Measurements from ENCODE around the gene PCLAF.

GRCh38 chr15:64398575-64398974 lies 17.3 kb upstream of the PCLAF start:
- TF ChIP-seq, protein P1, sequence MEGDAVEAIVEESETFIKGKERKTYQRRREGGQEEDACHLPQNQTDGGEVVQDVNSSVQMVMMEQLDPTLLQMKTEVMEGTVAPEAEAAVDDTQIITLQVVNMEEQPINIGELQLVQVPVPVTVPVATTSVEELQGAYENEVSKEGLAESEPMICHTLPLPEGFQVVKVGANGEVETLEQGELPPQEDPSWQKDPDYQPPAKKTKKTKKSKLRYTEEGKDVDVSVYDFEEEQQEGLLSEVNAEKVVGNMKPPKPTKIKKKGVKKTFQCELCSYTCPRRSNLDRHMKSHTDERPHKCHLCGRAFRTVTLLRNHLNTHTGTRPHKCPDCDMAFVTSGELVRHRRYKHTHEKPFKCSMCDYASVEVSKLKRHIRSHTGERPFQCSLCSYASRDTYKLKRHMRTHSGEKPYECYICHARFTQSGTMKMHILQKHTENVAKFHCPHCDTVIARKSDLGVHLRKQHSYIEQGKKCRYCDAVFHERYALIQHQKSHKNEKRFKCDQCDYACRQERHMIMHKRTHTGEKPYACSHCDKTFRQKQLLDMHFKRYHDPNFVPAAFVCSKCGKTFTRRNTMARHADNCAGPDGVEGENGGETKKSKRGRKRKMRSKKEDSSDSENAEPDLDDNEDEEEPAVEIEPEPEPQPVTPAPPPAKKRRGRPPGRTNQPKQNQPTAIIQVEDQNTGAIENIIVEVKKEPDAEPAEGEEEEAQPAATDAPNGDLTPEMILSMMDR (IDR thresholded peaks at IDR 0.05; ENCODE audit: low read depth, low read length, missing input control), result no peak
- no peak for TF ChIP-seq JUND (IDR thresholded peaks at IDR 0.05)
- TF ChIP-seq ATF3 (IDR thresholded peaks at IDR 0.05), result no peak
- TF ChIP-seq, protein P2, sequence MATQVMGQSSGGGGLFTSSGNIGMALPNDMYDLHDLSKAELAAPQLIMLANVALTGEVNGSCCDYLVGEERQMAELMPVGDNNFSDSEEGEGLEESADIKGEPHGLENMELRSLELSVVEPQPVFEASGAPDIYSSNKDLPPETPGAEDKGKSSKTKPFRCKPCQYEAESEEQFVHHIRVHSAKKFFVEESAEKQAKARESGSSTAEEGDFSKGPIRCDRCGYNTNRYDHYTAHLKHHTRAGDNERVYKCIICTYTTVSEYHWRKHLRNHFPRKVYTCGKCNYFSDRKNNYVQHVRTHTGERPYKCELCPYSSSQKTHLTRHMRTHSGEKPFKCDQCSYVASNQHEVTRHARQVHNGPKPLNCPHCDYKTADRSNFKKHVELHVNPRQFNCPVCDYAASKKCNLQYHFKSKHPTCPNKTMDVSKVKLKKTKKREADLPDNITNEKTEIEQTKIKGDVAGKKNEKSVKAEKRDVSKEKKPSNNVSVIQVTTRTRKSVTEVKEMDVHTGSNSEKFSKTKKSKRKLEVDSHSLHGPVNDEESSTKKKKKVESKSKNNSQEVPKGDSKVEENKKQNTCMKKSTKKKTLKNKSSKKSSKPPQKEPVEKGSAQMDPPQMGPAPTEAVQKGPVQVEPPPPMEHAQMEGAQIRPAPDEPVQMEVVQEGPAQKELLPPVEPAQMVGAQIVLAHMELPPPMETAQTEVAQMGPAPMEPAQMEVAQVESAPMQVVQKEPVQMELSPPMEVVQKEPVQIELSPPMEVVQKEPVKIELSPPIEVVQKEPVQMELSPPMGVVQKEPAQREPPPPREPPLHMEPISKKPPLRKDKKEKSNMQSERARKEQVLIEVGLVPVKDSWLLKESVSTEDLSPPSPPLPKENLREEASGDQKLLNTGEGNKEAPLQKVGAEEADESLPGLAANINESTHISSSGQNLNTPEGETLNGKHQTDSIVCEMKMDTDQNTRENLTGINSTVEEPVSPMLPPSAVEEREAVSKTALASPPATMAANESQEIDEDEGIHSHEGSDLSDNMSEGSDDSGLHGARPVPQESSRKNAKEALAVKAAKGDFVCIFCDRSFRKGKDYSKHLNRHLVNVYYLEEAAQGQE (IDR thresholded peaks at IDR 0.05), result no peak
- TF ChIP-seq YY1 (IDR thresholded peaks at IDR 0.05), result no peak
- TF ChIP-seq RAD21 (IDR thresholded peaks at IDR 0.05), result no peak
- TF ChIP-seq ZBTB33 (IDR thresholded peaks at IDR 0.05), result no peak
- no peak for TF ChIP-seq MAX (IDR thresholded peaks at IDR 0.05)
- no peak for TF ChIP-seq EGR1 (IDR thresholded peaks at IDR 0.05; ENCODE audit: low read depth in 2 of 2)
- no peak for TF ChIP-seq SP1 (IDR thresholded peaks at IDR 0.05)
- TF ChIP-seq GABPA (IDR thresholded peaks at IDR 0.05 in 1 of 2, conservative IDR thresholded peaks at IDR 0.05 in 1 of 2), result no peak
- no peak for TF ChIP-seq RXRA (IDR thresholded peaks at IDR 0.05)
- no peak for TF ChIP-seq TAF1 (conservative IDR thresholded peaks at IDR 0.05)
- TF ChIP-seq FOXA1 (IDR thresholded peaks at IDR 0.05), result no peak

All from liver (tissue), 3 donors.